Measurements from ENCODE around the gene C19orf85.
A peak's percentile ranks its signal among the peaks of the same experiment; 100 is the strongest.

Gene C19orf85

DNA sequence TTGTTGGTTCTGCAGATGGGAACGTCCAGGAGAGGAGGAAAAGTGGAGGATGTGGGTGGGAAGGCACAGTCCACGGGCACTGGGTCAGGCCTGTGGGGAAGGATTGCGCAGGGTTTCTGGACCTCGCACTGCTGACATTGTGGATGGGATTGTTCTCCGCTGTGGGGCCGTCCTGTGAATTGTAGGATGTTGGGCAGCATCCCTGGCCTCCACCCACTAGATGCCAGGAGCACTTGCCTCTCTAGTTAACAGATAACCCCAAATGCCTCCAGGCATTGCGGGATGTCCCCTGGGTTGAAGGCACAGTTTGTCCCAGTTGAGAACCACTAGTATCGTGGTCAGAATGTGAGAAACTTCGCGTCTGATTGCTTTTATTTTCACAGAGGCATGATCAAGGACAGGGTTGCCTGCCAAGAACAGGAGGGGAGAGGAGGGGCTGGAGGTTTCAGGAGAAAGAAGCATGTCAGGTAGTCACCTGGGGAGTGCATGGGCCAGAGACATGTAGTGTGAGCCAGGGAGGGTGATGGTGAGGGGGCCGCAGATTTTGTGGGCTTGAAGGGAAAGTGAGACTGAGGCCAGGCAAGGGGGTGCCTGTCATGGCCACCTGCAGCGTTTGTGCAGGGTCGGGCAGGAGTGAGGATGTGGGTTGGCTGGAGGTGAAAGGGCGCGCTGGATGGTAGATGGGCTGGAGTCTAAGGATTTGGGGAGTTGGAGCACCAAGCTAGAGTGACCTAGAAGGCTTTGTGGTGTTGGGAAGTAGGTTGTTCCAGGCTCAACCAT lies 15.1 kb upstream of the C19orf85 start:
- no peak for DNase-seq (ENCODE audit: low read depth, low spot score)
- no peak overlapping the region for H3K27ac ChIP-seq

DNA sequence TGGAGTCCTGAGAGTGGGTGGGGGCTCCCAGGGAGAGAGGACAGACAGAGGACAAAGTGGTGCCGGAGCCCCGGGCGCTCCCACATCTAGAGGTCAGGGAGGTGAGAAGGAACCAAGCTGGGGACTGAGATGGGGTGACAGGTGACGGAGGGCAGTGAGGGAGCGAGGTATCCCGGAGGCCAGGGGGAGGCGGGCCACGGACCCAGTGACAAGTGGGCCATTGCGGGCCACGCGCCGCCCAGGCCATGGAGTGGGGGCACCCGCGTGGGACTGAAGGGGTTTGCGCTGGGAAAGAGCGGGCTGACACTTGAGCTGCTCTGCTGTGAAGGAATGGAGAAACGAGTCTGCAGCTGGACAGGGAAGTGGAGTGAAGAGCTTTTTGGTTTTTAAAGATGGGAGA lies 14.5 kb upstream of the C19orf85 start:
- no peak overlapping the region for H3K27ac ChIP-seq
- DNase-seq (ENCODE audit: low read depth, low spot score): no peak

DNA sequence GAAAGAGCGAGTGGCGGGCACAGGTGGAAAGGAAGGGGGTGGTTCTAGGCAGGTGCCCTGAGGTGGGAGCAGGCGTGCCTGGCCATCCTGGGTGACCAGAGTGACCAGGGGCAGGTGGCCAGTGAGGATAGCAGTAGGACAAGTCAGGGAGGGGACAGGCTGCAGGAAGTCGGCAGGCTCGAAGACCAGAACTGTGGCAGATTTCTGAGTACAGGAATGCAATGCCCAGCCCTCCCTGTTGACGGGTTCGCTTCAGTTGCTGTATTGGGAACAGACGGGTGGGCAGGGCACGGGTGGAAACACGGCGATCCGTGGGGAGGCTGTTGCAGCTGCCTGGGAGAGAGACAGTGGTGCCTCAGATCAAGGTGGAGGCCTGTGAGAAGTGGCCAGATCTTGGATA lies 13.8 kb upstream of the C19orf85 start:
- no peak overlapping the region for H3K27ac ChIP-seq
- no peak for DNase-seq (ENCODE audit: low read depth, low spot score)

DNA sequence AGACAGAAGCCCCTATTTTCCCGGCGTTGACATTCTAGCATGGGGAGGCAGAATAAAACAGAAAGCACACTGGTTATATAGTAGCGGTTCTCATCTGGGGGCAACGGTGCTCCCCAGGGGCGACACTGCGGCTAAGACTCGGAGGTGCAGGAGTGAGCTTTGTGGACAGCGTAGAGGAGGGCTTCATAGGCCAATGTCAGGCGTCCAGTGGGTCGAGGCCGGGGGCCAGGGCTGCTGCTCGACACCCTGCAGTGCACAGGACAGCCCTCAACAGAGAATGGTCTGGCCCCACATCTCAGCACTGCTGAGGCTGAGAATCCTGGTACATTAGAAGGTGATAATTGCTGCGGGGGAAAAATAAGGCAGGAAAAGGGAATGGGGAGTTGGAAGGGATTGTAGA lies 13.4 kb upstream of the C19orf85 start:
- DNase-seq (ENCODE audit: low read depth, low spot score): no peak

DNA sequence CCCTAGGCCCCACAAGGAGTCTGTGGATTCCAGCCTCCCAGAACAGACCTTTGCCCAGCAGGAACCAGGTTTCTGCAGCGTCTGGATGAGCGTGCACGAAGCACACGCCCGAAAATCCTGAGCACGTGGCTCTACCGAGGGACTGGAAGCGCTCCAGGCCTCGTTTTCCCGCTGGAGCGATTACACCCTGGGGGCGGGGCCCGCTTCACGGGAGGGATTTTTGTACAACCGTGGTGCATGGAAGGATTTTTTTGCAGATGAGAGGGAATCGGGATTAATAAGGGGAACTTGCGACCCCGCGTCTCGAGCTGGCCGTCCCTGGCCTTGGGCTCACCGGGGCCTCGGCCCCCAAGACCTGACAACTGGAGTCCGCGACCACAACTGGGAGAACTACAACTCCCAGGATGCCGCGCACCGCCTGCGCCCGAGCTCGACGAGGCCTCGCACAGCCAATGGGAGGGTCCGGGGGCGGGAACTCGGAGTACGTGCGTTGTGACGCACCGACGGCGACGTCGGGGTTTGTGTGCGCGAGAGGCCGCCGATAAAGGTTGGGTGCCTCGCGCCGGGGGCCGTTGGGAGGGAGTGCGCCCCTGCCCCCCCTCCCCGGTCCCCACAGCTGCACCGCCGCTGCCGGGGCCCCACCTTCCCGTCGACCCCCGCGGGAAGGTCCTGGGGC lies 11.7 kb upstream of the C19orf85 start, which contains the start of gene ZNF628:
ZNF628 (plus strand) TSS at position 518 of the 676 bp plus-strand sequence. CDS start 3,294 bp downstream, outside the sequence.
- DNase-seq (ENCODE audit: low read depth, low spot score): peak; percentile 85
- peak within 1 kb of the TSS; percentile 89 for H3K27ac ChIP-seq

More for the DNA sequence above, 13.4 kb upstream of the C19orf85 start:
- no peak overlapping the region for H3K27ac ChIP-seq

DNA sequence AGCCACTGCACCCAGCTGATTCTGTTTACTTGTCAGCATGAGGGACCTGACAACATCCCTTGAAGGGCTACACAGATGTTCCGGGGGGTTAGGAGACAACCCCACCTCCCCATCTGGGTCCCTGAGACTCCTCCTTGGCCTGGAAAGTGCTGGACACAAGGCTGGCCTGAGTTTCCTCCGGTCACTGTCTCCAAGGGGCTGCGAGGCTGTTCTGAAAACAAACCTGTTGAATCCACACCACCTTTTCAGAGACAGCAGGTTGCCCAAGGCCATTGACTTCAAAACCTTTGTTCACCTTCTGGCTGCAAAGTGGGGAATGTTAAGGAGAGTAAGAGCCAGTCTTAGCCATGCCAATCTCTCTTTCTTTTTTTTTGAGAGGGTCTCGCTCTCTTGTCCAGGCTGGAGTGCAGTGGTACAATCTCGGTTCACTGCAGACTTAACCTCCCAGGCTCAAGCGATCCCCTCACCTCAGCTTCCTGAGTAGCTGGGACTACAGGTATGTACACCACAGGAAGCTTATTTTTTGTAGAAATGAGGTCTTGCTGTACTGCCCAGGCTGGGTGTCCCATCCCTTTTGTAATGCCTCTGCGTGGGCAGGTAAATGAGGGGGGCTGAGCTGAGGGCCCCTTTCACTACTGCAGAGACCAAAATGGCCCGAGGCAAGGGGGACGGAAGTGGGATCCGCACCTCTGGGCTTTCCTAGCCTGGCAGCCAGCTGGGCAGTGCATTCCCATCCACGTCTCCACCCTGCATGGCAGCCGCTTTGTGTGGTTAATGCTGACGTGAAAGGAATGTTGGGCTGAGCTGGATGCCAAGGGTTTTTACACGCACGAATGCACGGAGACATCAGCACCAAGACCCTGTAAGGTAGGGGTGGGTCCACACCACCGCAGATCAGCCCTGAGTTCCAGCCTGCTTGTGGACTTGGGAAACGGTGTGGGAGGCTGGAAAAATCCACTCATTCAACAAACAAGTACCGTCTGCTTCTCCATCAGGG lies 10.0 kb upstream of the C19orf85 start:
- DNase-seq (ENCODE audit: low read depth, low spot score): peak; percentile 44
- H3K27ac ChIP-seq: peak overlapping the region; percentile 89

DNA sequence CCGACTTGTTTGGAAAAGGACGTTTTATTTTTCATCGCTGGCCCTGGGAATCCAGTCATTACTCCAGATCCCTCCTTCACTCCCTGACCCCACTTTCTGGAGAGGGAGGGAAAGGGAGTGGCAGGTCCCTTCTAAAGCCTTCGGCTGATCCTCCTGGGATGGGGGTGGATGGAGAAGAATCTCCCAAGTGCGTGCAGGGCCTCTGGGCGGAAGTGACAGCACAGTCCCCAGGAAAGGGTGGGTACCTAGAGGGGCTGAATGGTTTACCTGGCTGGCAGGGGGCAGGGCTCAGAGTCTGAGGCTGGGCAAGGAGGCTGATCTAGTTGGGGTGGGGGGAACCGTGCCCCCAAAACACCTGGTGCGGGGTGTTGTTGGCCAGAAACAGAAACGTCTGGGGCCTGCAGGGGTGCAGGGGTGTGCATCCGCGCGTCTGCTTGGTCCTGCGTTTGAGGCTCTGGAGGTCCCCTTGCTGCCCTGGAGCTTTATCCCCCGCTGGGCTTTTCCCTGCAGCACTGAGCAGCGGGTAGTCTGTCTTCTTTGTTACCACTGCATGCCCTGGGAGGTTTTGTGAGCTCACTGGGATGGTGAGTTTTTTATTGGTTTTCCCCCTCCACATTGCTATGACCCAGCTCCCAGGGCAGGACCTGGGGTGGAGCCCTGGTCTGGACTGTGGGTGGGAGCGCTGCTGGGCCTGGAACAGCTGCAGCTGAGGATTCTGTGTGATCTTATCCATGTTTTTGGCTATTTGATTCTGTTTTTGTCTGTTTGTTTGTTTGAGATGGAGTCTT lies 8.9 kb upstream of the C19orf85 start:
- peak overlapping the region; percentile 89 for H3K27ac ChIP-seq

DNA sequence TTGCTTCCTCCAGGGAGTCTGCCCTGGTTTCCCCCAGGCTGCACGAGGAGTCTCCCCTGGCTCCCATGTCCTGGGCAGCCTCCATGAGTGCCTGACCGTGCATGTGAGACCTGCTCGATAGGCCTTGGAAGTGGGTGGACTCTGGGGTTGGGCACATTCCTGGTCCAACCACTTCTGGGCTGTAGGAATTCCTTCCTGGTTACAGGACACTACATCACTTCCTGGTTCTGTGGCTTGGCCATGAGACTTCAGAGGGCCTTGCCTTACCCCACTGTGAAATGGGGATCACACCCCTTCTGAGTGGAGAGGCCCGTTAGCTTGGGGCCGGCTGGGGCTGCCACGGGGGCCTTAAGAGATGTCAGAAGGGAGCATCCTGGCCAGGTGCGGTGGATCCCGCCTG lies 7.9 kb upstream of the C19orf85 start:
- H3K27ac ChIP-seq: peak overlapping the region; percentile 89
- DNase-seq (ENCODE audit: low read depth, low spot score): peak; percentile 66

More for the DNA sequence above, 8.9 kb upstream of the C19orf85 start:
- DNase-seq (ENCODE audit: low read depth, low spot score): no peak

DNA sequence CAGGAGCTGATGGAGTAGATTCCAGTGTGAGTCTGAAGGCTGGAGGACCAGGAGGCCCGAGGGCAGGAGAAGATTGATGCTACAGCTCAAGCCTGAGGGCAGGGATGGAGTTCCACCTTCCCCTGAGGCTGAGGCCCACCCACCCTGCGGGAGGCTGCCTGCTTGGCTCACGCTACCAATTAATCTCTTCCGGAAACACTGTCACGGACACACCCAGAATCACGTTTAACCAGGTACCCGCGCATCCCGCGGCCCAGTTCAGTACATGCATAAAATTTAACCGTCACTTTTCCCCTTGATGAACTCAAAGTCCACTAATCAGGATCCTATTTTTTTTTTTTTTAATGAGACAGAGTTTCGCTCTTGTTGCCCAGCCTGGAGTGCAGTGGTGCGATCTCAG lies 6.7 kb upstream of the C19orf85 start:
- H3K27ac ChIP-seq: no peak overlapping the region
- DNase-seq (ENCODE audit: low read depth, low spot score): no peak

DNA sequence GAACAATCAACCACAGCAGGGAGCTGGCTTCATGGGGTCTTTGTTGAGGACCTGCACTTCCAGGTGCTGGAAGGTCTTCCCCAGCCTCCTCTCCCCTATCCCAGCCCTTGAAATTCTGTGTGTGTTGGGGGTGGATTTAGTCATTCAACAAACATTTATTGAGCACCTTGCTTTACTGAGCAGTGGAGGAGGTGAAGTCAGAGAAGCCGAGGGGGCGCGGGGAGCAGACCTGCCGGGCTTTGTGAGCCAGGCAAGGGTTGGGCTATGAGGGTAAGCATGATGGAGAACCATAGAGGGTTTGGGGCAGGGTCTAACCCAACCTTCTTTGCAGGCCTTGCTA lies 3.5 kb upstream of the C19orf85 start:
- no peak for DNase-seq (ENCODE audit: low read depth, low spot score)
- H3K27ac ChIP-seq: no peak overlapping the region

DNA sequence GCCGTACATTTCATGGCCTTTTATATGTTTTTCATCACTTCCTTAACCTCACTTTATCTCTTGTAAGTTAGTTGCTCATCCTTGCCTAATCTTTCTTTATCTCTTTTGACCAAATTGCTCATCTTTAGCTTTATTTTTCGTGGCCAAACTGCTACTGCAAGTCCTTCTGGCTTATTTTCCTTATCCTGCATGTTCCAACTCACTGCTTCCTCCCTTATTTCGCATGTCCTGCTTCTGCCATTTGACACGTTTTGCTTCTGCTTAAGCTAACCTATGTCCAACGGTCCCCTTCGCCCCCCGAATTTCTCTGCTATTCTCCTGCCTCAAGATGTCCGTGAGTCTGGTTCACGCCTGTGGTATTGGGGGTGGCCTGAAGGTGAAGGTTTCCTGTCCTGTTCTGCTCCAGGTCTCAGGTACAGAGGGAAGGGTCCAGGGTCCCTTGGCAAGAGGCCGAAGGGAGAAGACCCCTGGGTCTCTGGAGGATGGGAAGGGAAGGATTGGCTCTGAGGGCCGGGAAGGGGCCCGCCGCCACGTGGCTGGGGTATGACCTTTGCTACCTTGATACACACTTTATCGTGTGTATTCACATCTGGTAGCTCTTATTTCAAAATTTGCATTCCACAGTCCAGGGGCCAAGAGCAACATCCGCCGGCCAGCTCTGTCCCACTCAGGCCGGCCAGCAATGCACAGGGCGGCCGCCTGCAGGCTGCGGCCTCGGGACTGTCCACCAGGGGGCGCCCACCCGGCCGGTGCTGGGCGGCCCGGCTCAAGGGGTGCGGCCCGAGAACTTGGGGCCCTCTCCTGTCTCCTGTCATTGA lies 2.9 kb upstream of the C19orf85 start:
- no peak for DNase-seq (ENCODE audit: low read depth, low spot score)
- no peak overlapping the region for H3K27ac ChIP-seq

DNA sequence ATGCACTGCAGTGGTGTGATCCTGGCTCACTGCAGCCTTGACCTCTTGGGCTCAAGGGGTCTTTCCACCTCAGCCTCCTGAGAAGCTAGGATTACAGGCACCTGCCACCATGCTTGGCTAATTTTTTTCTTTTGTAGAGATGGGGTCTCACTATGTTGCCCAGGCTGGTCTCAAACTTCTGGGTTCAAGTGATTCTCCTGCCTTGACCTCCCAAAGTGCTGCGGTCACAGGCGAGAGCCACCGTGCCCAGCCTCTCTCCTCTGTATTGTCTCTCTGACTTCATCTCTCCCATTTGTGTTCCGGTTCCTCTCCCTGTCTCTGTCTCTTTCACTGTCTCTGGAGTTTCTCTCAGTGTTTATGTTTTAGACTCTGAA lies 1.7 kb upstream of the C19orf85 start:
- H3K27ac ChIP-seq: no peak overlapping the region
- DNase-seq (ENCODE audit: low read depth, low spot score): no peak

DNA sequence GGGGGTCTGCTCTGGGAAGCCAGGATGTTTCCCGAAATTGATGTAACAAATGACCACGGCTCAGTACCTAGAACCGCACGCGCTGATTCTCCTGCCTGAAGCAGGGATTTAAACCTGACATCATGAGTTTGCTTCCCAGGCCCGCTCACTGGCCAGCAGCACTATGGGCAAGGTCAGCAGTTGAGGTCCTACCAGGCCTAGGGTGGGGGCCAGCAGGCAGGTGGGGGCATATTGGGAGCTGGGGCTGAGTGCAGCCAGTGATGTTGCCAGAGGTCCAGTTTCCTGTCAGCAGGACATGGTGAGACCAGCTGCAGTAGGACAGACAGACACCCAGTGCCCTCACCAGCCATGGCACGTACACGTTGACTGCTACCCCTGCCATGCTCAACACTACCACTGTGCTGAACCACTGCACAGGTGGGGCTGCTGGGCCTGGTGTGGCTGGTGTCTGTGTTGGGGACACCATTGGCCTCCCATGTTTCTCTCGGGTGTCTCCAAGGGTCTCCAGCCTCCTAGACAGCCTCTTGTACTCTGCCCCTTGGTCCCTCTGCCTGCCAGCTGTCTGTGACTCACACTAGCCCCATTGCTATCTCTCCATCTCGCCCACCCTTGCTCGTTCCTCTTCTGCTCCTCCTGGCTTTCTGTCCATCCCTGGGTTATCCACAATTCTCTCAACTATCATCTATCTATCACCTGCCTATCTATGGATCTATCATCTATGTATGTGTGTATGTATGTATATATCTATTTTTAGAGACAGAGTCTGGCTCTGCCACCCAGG lies 1.1 kb upstream of the C19orf85 start:
- no peak overlapping the region for H3K27ac ChIP-seq
- DNase-seq (ENCODE audit: low read depth, low spot score): no peak

DNA sequence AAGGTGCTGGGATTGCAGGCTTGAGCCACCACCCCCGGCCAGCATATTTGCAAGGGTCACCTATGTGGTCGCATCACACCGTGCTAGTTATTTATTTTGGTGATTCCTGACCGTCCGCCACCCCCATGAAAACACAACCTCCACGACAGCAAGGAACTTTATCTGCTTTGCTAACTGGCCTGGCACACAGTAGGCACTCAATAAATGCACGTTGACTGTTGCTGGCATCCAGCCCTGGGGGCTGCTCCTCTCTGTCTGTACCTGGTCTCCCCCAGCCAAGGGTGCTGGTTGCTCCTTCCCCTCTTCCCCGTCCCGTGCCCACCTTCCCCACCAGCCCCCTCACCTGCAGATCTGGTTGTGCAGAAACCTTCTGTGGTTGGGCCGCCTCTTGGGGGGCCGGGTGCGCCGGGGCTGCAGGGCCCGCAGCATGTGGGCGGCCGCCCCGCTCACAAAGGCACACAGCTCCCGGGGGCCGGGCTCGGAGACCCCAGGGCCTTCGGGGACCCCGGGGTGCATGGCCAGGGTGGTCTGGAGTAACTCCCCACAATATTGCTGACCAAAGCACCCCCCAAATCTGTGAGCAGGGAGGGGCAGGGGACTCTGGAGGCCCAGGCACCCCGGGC lies 401 bp downstream of the C19orf85 start:
- DNase-seq (ENCODE audit: low read depth, low spot score): no peak
- H3K27ac ChIP-seq: no peak overlapping the region

DNA sequence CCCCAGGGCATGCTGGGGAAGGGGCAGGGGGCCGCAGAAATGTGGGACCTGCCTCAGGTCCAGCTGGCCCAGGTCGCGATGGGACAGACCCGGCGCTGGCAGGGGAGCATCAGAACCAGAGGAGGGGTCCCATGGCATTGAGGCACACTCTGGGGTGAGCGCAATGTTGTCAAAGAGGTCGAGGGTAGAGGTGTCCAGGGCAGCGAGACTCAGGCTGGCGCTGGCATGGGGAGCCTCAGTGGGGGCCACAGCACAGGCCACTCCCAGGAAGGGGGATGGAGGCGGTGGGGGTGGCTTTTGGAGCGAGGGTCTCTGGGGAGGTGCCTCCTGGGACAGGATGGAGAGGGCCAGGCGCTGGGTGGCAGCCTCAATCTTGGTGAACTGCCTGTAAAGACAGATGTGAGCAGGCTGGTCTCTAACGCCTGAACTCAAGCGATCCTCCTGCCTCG lies 944 bp downstream of the C19orf85 start:
- no peak for DNase-seq (ENCODE audit: low read depth, low spot score)
- H3K27ac ChIP-seq: no peak overlapping the region

DNA sequence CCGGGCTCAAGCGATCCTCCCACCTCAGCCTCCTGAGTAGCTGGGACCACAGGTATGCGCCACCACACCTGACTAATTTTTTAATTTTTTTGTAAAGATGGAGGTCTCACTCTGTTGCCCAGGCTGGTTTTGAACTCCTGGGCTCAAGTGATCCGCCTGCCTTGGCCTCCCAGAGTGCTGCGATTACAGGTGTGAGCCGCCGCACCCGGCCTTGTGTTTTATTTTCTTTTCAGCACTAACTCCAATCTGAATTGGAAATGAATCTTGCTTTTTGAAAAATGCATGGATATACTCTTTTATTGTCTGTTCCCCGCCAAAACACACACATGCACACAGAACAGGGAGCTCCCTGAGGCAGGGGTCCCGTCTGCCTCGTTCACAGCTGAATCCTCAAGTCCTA lies 1.8 kb downstream of the C19orf85 start:
- H3K27ac ChIP-seq: no peak overlapping the region
- DNase-seq (ENCODE audit: low read depth, low spot score): no peak

DNA sequence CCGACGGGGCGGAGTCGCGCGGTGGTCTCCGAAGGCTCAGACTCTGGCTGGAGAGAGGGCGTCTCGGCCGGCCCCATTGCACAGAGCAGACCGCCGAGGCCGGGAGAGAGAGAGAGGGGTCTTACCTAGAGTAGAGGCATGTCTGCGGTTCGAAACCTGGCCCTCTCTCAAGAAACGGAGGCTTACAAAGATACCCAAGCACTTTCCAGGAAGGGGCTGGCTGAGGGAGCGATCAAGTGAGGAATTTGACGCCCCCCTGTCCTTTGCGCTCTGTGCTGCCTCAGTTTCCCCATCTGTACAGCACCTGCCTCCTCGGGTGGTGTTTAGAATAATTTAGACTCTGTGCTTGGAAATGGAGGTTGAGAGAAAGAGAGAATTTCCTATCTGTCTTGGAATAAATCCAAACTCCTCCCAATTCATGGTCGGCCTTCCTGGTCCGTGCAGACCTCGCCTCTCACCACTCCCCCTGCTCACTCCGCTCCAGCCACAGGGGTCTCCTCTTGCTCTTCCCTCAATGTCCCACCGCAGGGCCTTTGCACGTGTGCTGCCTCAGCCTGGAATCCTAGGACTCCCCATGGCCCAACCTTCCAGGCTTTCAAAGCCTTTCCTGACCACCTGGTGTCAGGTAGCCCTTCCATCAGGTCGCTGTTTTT lies 2.5 kb downstream of the C19orf85 start:
- no peak for DNase-seq (ENCODE audit: low read depth, low spot score)
- H3K27ac ChIP-seq: no peak overlapping the region
